ENCODE measurements around the gene IQSEC1.
A peak's percentile ranks its signal among the peaks of the same experiment; 100 is the strongest.

The IQSEC1 gene

GRCh38 chr3:13005301-13005700 lies 67.9 kb downstream of the IQSEC1 start:
- no peak overlapping the region for H3K4me3 ChIP-seq (ENCODE audit: low read depth, low read length)
- no peak for DNase-seq (ENCODE audit: low read depth)
- TF ChIP-seq MYC (IDR thresholded peaks at IDR 0.05; ENCODE audit: low read depth, low read length) (no peak), POLR2A (IDR thresholded peaks at IDR 0.05; ENCODE audit: extremely low read depth, insufficient read length) (no peak), MAX (IDR thresholded peaks at IDR 0.05; ENCODE audit: low read depth, low read length) (no peak)
- TF ChIP-seq, protein P1, sequence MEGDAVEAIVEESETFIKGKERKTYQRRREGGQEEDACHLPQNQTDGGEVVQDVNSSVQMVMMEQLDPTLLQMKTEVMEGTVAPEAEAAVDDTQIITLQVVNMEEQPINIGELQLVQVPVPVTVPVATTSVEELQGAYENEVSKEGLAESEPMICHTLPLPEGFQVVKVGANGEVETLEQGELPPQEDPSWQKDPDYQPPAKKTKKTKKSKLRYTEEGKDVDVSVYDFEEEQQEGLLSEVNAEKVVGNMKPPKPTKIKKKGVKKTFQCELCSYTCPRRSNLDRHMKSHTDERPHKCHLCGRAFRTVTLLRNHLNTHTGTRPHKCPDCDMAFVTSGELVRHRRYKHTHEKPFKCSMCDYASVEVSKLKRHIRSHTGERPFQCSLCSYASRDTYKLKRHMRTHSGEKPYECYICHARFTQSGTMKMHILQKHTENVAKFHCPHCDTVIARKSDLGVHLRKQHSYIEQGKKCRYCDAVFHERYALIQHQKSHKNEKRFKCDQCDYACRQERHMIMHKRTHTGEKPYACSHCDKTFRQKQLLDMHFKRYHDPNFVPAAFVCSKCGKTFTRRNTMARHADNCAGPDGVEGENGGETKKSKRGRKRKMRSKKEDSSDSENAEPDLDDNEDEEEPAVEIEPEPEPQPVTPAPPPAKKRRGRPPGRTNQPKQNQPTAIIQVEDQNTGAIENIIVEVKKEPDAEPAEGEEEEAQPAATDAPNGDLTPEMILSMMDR (IDR thresholded peaks at IDR 0.05; ENCODE audit: low read depth, low read length), result no peak

GRCh38 chr3:13004376-13004775 lies 68.9 kb downstream of the IQSEC1 start:
- TF ChIP-seq MYC (IDR thresholded peaks at IDR 0.05; ENCODE audit: low read depth, low read length) (no peak), MAX (IDR thresholded peaks at IDR 0.05; ENCODE audit: low read depth, low read length) (no peak), POLR2A (IDR thresholded peaks at IDR 0.05; ENCODE audit: extremely low read depth, insufficient read length) (no peak)
- TF ChIP-seq, protein P1 (IDR thresholded peaks at IDR 0.05; ENCODE audit: low read depth, low read length), result no peak
- peak; percentile 64 for DNase-seq (ENCODE audit: low read depth)
- no peak overlapping the region for H3K4me3 ChIP-seq (ENCODE audit: low read depth, low read length)

DNA sequence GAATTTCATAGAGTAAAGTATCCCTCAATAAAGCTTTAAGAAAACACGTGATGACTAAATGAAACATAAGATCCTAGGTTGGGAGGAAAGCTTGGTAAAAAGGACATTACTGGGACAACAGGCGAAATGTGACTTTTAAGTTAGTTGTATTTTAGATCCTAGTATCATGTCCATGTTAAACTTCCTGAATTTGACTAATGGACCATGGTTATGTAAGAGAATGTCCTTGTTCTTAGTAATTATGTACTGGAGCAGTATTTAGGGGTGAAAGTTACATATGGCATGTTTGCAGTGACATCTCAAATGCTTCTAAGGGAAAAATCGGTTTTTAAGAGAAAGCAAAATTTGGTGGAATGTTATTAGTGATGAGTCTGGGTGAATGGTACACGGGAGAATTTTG lies 69.6 kb downstream of the IQSEC1 start:
- TF ChIP-seq POLR2A (IDR thresholded peaks at IDR 0.05; ENCODE audit: extremely low read depth, insufficient read length), result no peak
- no peak for TF ChIP-seq MYC (IDR thresholded peaks at IDR 0.05; ENCODE audit: low read depth, low read length)
- TF ChIP-seq, protein P1 (IDR thresholded peaks at IDR 0.05; ENCODE audit: low read depth, low read length), result no peak
- no peak for TF ChIP-seq MAX (IDR thresholded peaks at IDR 0.05; ENCODE audit: low read depth, low read length)
- no peak overlapping the region for H3K4me3 ChIP-seq (ENCODE audit: low read depth, low read length)
- no peak for DNase-seq (ENCODE audit: low read depth)

- H3K4me3 ChIP-seq (ENCODE audit: low read depth, low read length), result no peak overlapping the region
- TF ChIP-seq, protein P1 (IDR thresholded peaks at IDR 0.05; ENCODE audit: low read depth, low read length), result no peak
- TF ChIP-seq POLR2A (IDR thresholded peaks at IDR 0.05; ENCODE audit: extremely low read depth, insufficient read length), result no peak
- TF ChIP-seq MAX (IDR thresholded peaks at IDR 0.05; ENCODE audit: low read depth, low read length), result no peak
- no peak for TF ChIP-seq MYC (IDR thresholded peaks at IDR 0.05; ENCODE audit: low read depth, low read length)
- DNase-seq (ENCODE audit: low read depth), result no peak
Observed at GRCh38 chr3:13002398-13003124, 70.7 kb downstream of the IQSEC1 start.

DNA sequence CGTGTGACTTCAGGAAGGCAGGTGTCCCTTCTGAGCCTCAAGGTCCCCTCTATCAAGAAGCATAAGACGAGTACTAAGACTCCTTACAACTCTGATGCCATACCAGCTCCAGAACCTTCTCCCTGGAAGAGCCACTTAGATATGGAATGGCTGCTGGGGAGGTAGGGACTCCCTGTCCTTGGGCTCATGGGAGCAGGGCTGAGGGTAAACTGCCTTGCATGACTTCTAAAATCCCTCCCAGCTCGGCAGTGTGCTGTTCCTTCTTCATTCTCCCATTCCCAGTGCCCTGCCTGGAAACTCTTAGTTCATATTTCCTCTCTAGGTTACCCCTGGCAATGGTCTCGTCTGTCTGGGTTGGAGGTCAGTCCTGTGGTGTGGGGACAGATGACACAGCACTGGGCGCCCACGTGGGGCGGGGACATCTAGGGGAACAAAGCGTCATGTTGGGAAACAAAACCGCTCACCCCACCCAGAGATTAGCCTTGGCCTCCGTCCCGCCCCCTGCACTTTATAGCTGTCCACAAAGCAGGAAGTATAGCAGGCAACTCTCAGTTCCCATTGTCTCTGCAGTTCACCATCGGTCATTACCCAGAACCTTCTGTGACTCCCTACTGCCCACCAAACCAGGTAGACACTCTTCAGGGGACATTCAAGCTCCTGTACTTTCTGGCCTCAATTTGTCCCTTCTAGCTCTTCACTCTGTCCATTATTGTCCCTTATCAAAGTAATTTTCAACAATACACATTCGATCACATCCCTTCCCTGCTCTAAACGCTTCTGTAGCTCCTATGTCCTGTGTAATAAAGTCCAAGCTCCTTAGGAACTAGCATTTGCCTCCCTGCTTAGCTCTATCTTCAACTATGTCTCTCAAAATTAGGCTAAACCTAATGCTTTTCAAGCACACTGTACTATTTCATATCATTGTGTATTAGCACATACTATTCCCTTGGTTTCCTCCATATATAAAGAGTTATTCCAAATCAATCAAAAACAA lies 73.8 kb downstream of the IQSEC1 start:
- peak; percentile 97 for DNase-seq (ENCODE audit: low read depth)
- H3K4me3 ChIP-seq (ENCODE audit: low read depth, low read length), result peak overlapping the region; percentile 23
- no peak for TF ChIP-seq POLR2A (IDR thresholded peaks at IDR 0.05; ENCODE audit: extremely low read depth, insufficient read length)
- TF ChIP-seq, protein P1 (IDR thresholded peaks at IDR 0.05; ENCODE audit: low read depth, low read length), result no peak
- TF ChIP-seq MAX (IDR thresholded peaks at IDR 0.05; ENCODE audit: low read depth, low read length), result peak; percentile 95
- TF ChIP-seq MYC (IDR thresholded peaks at IDR 0.05; ENCODE audit: low read depth, low read length), result peak; percentile 90
